HL-60 (cell line): ENCODE data around the gene RPL37.

Experiments
- DNase-seq, 2 experiments: peaks; one replicate each; pipeline ENCODE4 v3.0.0-alpha.2; 2010 to 2020; ENCODE audit warnings: low read depth in 1 of 2, low spot score in 1 of 2
- H3K27ac ChIP-seq: fragments of 250-450 bp; sonication (Bioruptor Pico); replicated peaks from 2 replicates; pipeline ENCODE4 v1.5.1; 2020; ENCODE audit warnings: mild to moderate bottlenecking, moderate library complexity
- H3K27me3 ChIP-seq: fragments of 250-450 bp; sonication (Bioruptor Pico); 2 replicates; pipeline ENCODE4 v1.5.1; 2021; ENCODE audit warnings: mild to moderate bottlenecking, moderate library complexity; ENCODE audit not compliant: insufficient read depth, poor library complexity, severe bottlenecking
- H3K4me3 ChIP-seq: replicated peaks from 2 replicates; pipeline ENCODE4 v1.5.1; 2011; ENCODE audit warnings: mild to moderate bottlenecking, control low read depth, low read length; ENCODE audit not compliant: insufficient read depth
- GABPA ChIP-seq: IDR thresholded peaks from 2 replicates; pipeline ENCODE4 v1.6.1; 2012; ENCODE audit warnings: low read depth
- POLR2AphosphoS5 ChIP-seq: IDR thresholded peaks from 2 replicates; pipeline ENCODE4 v1.6.1; 2012; ENCODE audit warnings: low read depth
- REST ChIP-seq: IDR thresholded peaks from 2 replicates; pipeline ENCODE4 v1.6.1; 2012; ENCODE audit warnings: low read depth; ENCODE audit not compliant: insufficient replicate concordance
- SPI1 ChIP-seq: IDR thresholded peaks from 2 replicates; pipeline ENCODE4 v1.6.1; 2012; ENCODE audit warnings: low read depth, mild to moderate bottlenecking, borderline replicate concordance
- TF ChIP-seq, protein P1 (sequence below): IDR thresholded peaks from one replicate; pipeline ENCODE4 v1.5.1; 2011; ENCODE audit warnings: low read length, control low read depth, inconsistent platforms; ENCODE audit not compliant: insufficient read depth

Gene RPL37

GRCh38 chr5:40879163-40879942 is 44.3 kb upstream of the RPL37 start:
- TF ChIP-seq SPI1 (no peak), REST (no peak), POLR2AphosphoS5 (no peak), GABPA (no peak)
- TF ChIP-seq, protein P1, sequence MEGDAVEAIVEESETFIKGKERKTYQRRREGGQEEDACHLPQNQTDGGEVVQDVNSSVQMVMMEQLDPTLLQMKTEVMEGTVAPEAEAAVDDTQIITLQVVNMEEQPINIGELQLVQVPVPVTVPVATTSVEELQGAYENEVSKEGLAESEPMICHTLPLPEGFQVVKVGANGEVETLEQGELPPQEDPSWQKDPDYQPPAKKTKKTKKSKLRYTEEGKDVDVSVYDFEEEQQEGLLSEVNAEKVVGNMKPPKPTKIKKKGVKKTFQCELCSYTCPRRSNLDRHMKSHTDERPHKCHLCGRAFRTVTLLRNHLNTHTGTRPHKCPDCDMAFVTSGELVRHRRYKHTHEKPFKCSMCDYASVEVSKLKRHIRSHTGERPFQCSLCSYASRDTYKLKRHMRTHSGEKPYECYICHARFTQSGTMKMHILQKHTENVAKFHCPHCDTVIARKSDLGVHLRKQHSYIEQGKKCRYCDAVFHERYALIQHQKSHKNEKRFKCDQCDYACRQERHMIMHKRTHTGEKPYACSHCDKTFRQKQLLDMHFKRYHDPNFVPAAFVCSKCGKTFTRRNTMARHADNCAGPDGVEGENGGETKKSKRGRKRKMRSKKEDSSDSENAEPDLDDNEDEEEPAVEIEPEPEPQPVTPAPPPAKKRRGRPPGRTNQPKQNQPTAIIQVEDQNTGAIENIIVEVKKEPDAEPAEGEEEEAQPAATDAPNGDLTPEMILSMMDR: no peak
- Histone ChIP-seq H3K27me3 (no peaks in the 10 kb centered on the region), H3K27ac (no peak overlapping the region), H3K4me3 (no peak overlapping the region)
- DNase-seq: no peak

- no peaks in the 10 kb centered on the region for H3K27me3 ChIP-seq
- H3K27ac ChIP-seq: no peak overlapping the region
- TF ChIP-seq GABPA (no peak), POLR2AphosphoS5 (no peak), REST (no peak), SPI1 (no peak)
- TF ChIP-seq, protein P1: no peak
- no peak for DNase-seq
- no peak overlapping the region for H3K4me3 ChIP-seq
Observed at GRCh38 chr5:40877371-40877988, 42.5 kb upstream of the RPL37 start.

DNA sequence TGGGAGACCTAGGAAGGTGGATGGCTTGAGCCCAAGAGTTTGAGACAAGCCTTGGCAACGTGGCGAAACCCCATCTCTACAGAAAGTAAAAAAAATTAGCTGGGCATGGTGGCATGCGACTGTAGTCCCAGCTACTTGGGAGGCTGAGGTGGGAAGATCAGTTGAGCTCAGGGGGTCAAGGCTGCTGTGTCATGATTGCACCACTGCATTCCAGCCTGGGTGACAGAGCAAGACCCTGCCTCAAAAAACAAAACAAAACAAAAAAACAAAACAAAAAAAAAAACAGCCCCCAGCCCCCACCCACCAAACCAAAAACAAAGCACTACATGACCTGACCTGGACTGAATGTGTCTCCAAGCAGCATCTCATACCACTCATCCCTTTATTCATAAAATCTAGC is 40.9 kb upstream of the RPL37 start:
- TF ChIP-seq POLR2AphosphoS5 (no peak), REST (no peak), GABPA (no peak)
- TF ChIP-seq, protein P1: no peak
- DNase-seq: no peak
- Histone ChIP-seq H3K27ac (no peak overlapping the region), H3K4me3 (no peak overlapping the region), H3K27me3 (no peaks in the 10 kb centered on the region)
